GM12892 (cell line): ENCODE data around the gene MVB12B.

Source experiments
- POLR2A ChIP-seq: IDR thresholded peaks from 2 replicates; pipeline ENCODE4 v1.6.1; 2011; ENCODE audit warnings: low read depth, low read length, control low read depth
- POLR2AphosphoS5 ChIP-seq: IDR thresholded peaks from 2 replicates; pipeline ENCODE4 v1.6.1; 2011; ENCODE audit warnings: low read depth, low read length, control low read depth
- TAF1 ChIP-seq: IDR thresholded peaks from 2 replicates; pipeline ENCODE4 v1.6.1; 2011; ENCODE audit warnings: low read depth, mild to moderate bottlenecking, control low read depth, low read length, borderline replicate concordance

GRCh38 chr9:126325821-126326220 lies 808 bp upstream of the MVB12B start:
- TF ChIP-seq POLR2A (no peak), POLR2AphosphoS5 (no peak), TAF1 (no peak)
